GM12892 (cell line): ENCODE results near the gene DLGAP1.

Experiments used
- POLR2A ChIP-seq: IDR thresholded peaks from 2 replicates; pipeline ENCODE4 v1.6.1; 2011; ENCODE audit warnings: low read depth, low read length, control low read depth
- POLR2AphosphoS5 ChIP-seq: IDR thresholded peaks from 2 replicates; pipeline ENCODE4 v1.6.1; 2011; ENCODE audit warnings: low read depth, low read length, control low read depth
- TAF1 ChIP-seq: IDR thresholded peaks from 2 replicates; pipeline ENCODE4 v1.6.1; 2011; ENCODE audit warnings: low read depth, mild to moderate bottlenecking, control low read depth, low read length, borderline replicate concordance

DNA sequence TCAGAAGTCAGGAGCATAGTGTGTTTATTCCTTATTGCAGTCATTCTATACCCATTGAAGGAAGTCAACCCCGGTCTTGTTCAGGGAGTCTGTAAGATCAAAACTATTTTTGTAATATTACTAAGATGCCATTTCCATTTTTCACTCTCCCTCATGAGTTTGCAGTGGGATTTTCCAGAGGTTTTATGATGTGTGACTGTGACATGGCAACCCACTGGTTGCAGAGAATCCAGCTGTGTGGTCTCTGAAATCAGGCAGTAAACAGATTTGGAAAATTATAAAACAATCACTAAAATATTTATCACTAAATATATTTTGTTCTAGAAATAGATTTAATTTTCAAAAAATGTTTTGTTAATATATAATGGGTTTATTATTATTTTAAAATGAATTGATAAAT is 38.1 kb downstream of the DLGAP1 start:
- no peak for TF ChIP-seq POLR2A
- no peak for TF ChIP-seq TAF1
- no peak for TF ChIP-seq POLR2AphosphoS5
